ENCODE measurements around the gene ATP7B.

ATP7B gene

GRCh38 chr13:51976423-51976822 is 34.8 kb downstream of the ATP7B start:
- no peak for DNase-seq

- no peak for DNase-seq
Observed at GRCh38 chr13:51974482-51974881, 36.8 kb downstream of the ATP7B start.

GRCh38 chr13:51971520-51972426 is 39.5 kb downstream of the ATP7B start:
- DNase-seq, result no peak

- no peak for DNase-seq
Observed at GRCh38 chr13:51970349-51970748, 40.9 kb downstream of the ATP7B start.

- no peak for DNase-seq
Observed at GRCh38 chr13:51967482-51968446, 43.5 kb downstream of the ATP7B start.

GRCh38 chr13:51966186-51966585 is 45.1 kb downstream of the ATP7B start:
- no peak for DNase-seq

GRCh38 chr13:51961493-51962403 is 49.5 kb downstream of the ATP7B start:
- DNase-seq, result no peak

- DNase-seq, result no peak
Observed at GRCh38 chr13:51960766-51961165, 50.5 kb downstream of the ATP7B start.

GRCh38 chr13:51959773-51960172 is 51.5 kb downstream of the ATP7B start:
- peak; percentile 12 for DNase-seq

GRCh38 chr13:51958217-51958547 is 53.1 kb downstream of the ATP7B start:
- no peak for DNase-seq

- DNase-seq, result no peak
Observed at GRCh38 chr13:51957377-51958216, 53.7 kb downstream of the ATP7B start.

GRCh38 chr13:51956717-51957116 is 54.5 kb downstream of the ATP7B start:
- DNase-seq, result no peak

- no peak for DNase-seq
Observed at GRCh38 chr13:51955816-51956603, 55.2 kb downstream of the ATP7B start.

GRCh38 chr13:51955281-51955771 is 55.9 kb downstream of the ATP7B start:
- no peak for DNase-seq

- DNase-seq, result no peak
Observed at GRCh38 chr13:51953347-51954195, 57.7 kb downstream of the ATP7B start.

GRCh38 chr13:51950722-51951121 is 60.5 kb downstream of the ATP7B start:
- DNase-seq, result no peak

GRCh38 chr13:51946163-51946669 is 65.0 kb downstream of the ATP7B start:
- no peak for DNase-seq

GRCh38 chr13:51945149-51945548 is 66.1 kb downstream of the ATP7B start:
- no peak for DNase-seq

- DNase-seq, result no peak
Observed at GRCh38 chr13:51944428-51944827, 66.8 kb downstream of the ATP7B start.
